HepG2 (cell line): Measurements from ENCODE around the gene NPAS2. TPM values are rescaled to one million over a fixed set of nuclear protein-coding genes. Genes with fewer than 3 reads are reported as not detected.

Experiments used
- ATAC-seq: fragments of 200-7000 bp; cut with Tn5 transposase; 3 replicates; pipeline ENCODE4 v1.9.1; 2020; ENCODE audit warnings: mild to moderate bottlenecking, moderate library complexity
- BruUV-seq: library from RNA; stranded (reverse); fragments of 400-500 nt; replicated peaks from 2 replicates; lab custom pipeline; 2021; lab: Mats Ljungman, UMichigan
- CTCF ChIA-PET: fragments of 300-600 bp; formaldehyde crosslinking; extraction: SDS; loops from one replicate; lab custom pipeline; 2021; ENCODE audit warnings: low total read pairs, inconsistent platforms, low intra/inter-chr PET ratio; lab: Yijun Ruan, JAX
- POLR2A ChIA-PET: fragments of 350-600 bp; sonication (Branson Sonifier 250); formaldehyde crosslinking; loops from one replicate; lab custom pipeline; 2020; ENCODE audit warnings: antibody characterized with exemption, inconsistent platforms; lab: Yijun Ruan, JAX
- DNase-seq: peaks from one replicate; pipeline ENCODE4 v3.0.0-alpha.2; 2015; ENCODE audit warnings: low spot score
- FAIRE-seq: peaks from 3 replicates; lab custom pipeline; 2011; peaks lifted over from hg19 to GRCh38; lab: Jason Lieb, UNC
- H2AFZ ChIP-seq: one replicate; pipeline ENCODE4 v1.6.1; 2011; ENCODE audit warnings: low read length, inconsistent platforms
- H3K27ac ChIP-seq: fragments of 300-600 bp; 3 replicates; pipeline ENCODE4 v1.8.0; 2011; ENCODE audit warnings: mixed run types, mild to moderate bottlenecking, mixed read lengths, low read length, inconsistent platforms; ENCODE audit not compliant: insufficient read depth; ENCODE audit errors: extremely low read length
- H3K27me3 ChIP-seq, 2 experiments: fragments of 200-600 bp in 1 of 2; 2 replicates in 1 of 2; 3 replicates in 1 of 2; pipeline versions ENCODE4 v1.6.0 to v1.8.0; 2011; ENCODE audit warnings: low read length in 2 of 2, mild to moderate bottlenecking in 2 of 2, moderate library complexity in 2 of 2, inconsistent platforms in 1 of 2; ENCODE audit not compliant: insufficient read depth in 2 of 2, control insufficient read depth in 1 of 2
- H3K36me3 ChIP-seq, 2 experiments: fragments of 200-600 bp in 1 of 2; replicated peaks in 1 of 2; 2 replicates in 1 of 2; 3 replicates in 1 of 2; pipeline versions ENCODE4 v1.5.1 to v1.8.0; 2011; ENCODE audit warnings: low read length in 2 of 2, inconsistent platforms in 1 of 2; ENCODE audit not compliant: insufficient read depth in 2 of 2, control insufficient read depth in 1 of 2
- H3K4me1 ChIP-seq: 2 replicates; pipeline ENCODE4 v1.5.1; 2012; ENCODE audit warnings: low read length, inconsistent platforms; ENCODE audit not compliant: insufficient read depth
- H3K4me2 ChIP-seq: 2 replicates; pipeline ENCODE4 v1.6.0; 2011; ENCODE audit warnings: low read depth, low read length, inconsistent platforms
- H3K4me3 ChIP-seq, 3 experiments: fragments of 200-600 bp in 1 of 3; sonication (generic), shearing (Covaris generic) in 1 of 3; replicated peaks in 1 of 3; 2 replicates each; pipeline ENCODE4 v1.5.1; 2011 to 2016; ENCODE audit warnings: low read length in 3 of 3, inconsistent platforms in 2 of 3, low read depth in 2 of 3, mild to moderate bottlenecking in 2 of 3, control low read depth in 1 of 3, mixed read lengths in 1 of 3; ENCODE audit not compliant: insufficient read depth in 1 of 3
- H3K79me2 ChIP-seq: one replicate; pipeline ENCODE4 v1.6.1; 2011; ENCODE audit warnings: low read length, inconsistent platforms; ENCODE audit not compliant: insufficient read depth
- H3K9ac ChIP-seq: 2 replicates; pipeline ENCODE4 v1.6.0; 2011; ENCODE audit warnings: mild to moderate bottlenecking, low read depth, low read length, inconsistent platforms; ENCODE audit not compliant: insufficient read depth
- H3K9me3 ChIP-seq: 2 replicates; pipeline ENCODE4 v1.5.1; 2012; ENCODE audit warnings: mild to moderate bottlenecking, low read length
- H4K20me1 ChIP-seq: 2 replicates; pipeline ENCODE4 v1.6.0; 2011; ENCODE audit warnings: inconsistent platforms, mild to moderate bottlenecking, low read length, moderate library complexity; ENCODE audit not compliant: insufficient read depth
- ETV6 ChIP-seq: sonication (generic); formaldehyde crosslinking; conservative IDR thresholded peaks from 2 replicates; pipeline ENCODE4 v1.4.0; 2020; ENCODE audit warnings: missing genetic modification reagents
- GABPB1 ChIP-seq: IDR thresholded peaks from 2 replicates; pipeline ENCODE4 v1.6.1; 2016; ENCODE audit warnings: mild to moderate bottlenecking, missing genetic modification reagents, moderate library complexity, missing compliant biosample characterization
- MAFK ChIP-seq, 2 experiments: IDR thresholded peaks in 1 of 2; conservative IDR thresholded peaks in 1 of 2; 2 replicates each; pipeline ENCODE4 v1.6.1; 2011; ENCODE audit warnings: improper control_type of control experiment in 2 of 2, low read length in 2 of 2
- SP5 ChIP-seq: IDR thresholded peaks from 2 replicates; pipeline ENCODE4 v1.6.1; 2016; ENCODE audit warnings: low read depth, borderline replicate concordance
- TFDP2 ChIP-seq: sonication (generic); formaldehyde crosslinking; IDR thresholded peaks from 2 replicates; pipeline ENCODE4 v1.4.0; 2020; ENCODE audit warnings: missing genetic modification reagents
- YEATS4 ChIP-seq: sonication (generic); formaldehyde crosslinking; IDR thresholded peaks from 2 replicates; pipeline ENCODE4 v1.4.0; 2020; ENCODE audit warnings: missing genetic modification reagents, borderline replicate concordance
- ZBED4 ChIP-seq: sonication (generic); formaldehyde crosslinking; IDR thresholded peaks from 2 replicates; pipeline ENCODE4 v1.4.0; 2020; ENCODE audit warnings: missing genetic modification reagents, borderline replicate concordance
- ZNF143 ChIP-seq: sonication (generic); formaldehyde crosslinking; IDR thresholded peaks from 2 replicates; pipeline ENCODE4 v1.4.0; 2020; ENCODE audit warnings: missing genetic modification reagents
- ZNF263 ChIP-seq: sonication (generic); formaldehyde crosslinking; IDR thresholded peaks from 2 replicates; pipeline ENCODE4 v1.4.0; 2020; ENCODE audit warnings: missing genetic modification reagents
- ZNF34 ChIP-seq: sonication (generic); formaldehyde crosslinking; IDR thresholded peaks from 2 replicates; pipeline ENCODE4 v1.4.0; 2020; ENCODE audit warnings: mild to moderate bottlenecking, missing genetic modification reagents, borderline replicate concordance
- ZNF44 ChIP-seq: sonication (generic); formaldehyde crosslinking; IDR thresholded peaks from 2 replicates; pipeline ENCODE4 v1.5.1; 2020; ENCODE audit warnings: mild to moderate bottlenecking, missing genetic modification reagents
- ZNF546 ChIP-seq: sonication (generic); formaldehyde crosslinking; conservative IDR thresholded peaks from 2 replicates; pipeline ENCODE4 v1.8.1; 2023; ENCODE audit warnings: mild to moderate bottlenecking, missing genetic modification reagents
- ZNF563 ChIP-seq: sonication (generic); formaldehyde crosslinking; IDR thresholded peaks from 2 replicates; pipeline ENCODE4 v1.8.0; 2022; ENCODE audit warnings: mild to moderate bottlenecking, moderate library complexity, missing genetic modification reagents
- ZNF614 ChIP-seq: IDR thresholded peaks from 2 replicates; pipeline ENCODE4 v1.6.1; 2018; ENCODE audit warnings: missing biosample characterization, missing genetic modification reagents, inconsistent platforms, borderline replicate concordance
- ZNF639 ChIP-seq: conservative IDR thresholded peaks from 2 replicates; pipeline ENCODE4 v1.6.1; 2018; ENCODE audit warnings: missing genetic modification reagents
- ZNF660 ChIP-seq: sonication (generic); formaldehyde crosslinking; IDR thresholded peaks from 2 replicates; pipeline ENCODE4 v1.5.1; 2020; ENCODE audit warnings: mild to moderate bottlenecking, low read depth, missing genetic modification reagents, borderline replicate concordance
- ZNF768 ChIP-seq: sonication (generic); formaldehyde crosslinking; IDR thresholded peaks from 2 replicates; pipeline ENCODE4 v1.4.0; 2020; ENCODE audit warnings: missing genetic modification reagents
- WGBS: methylation state at CpG from one replicate; pipeline ENCODE4 v1.1.6; 2017; ENCODE audit warnings: low lambda C conversion rate; 5-methylcytosine and 5-hydroxymethylcytosine counted together
- in situ Hi-C: cut with HindIII; loops from 2 replicates; pipeline ENCODE4 v1.10.0; 2017; ENCODE audit warnings: low pct_unique_long_range_greater_than_20kb; ENCODE audit not compliant: extremely low pct_ligation_motif_present
- intact Hi-C: fragments of 100-400 bp; cut with micrococcal nuclease; formaldehyde crosslinking; loops from one replicate; pipeline ENCODE4 v1.10.0; 2022; ENCODE audit not compliant: unreplicated experiment
- polyA plus RNA-seq, 8 experiments: library from polyadenylated mRNA; depleted of rRNA in 3 of 8; stranded (reverse) in 7 of 8; unstranded in 1 of 8; fragments of >200 nt; fragmentation: Illumina TruSeq in 4 of 8; extraction: Trizol in 4 of 8; gene quantifications; 2 replicates each; pipeline versions ENCODE4 v1.2.1 to v1.2.3, GENCODE V29; 2011 to 2016; ENCODE audit warnings: low read depth in 4 of 8, missing spikeins in 1 of 8, mixed read lengths in 1 of 8; ENCODE audit not compliant: insufficient read depth in 1 of 8
- total RNA-seq, 5 experiments: library from RNA; depleted of rRNA; stranded (reverse); fragments of >200 nt; fragmentation: Illumina TruSeq; extraction: Trizol; gene quantifications; 2 replicates each; pipeline ENCODE4 v1.2.3, GENCODE V29; 2016; ENCODE audit warnings: low read depth in 1 of 5

The NPAS2 gene
- total and polyA plus RNA-seq, 2 of the 13 experiments (the other 11 are each of a cell fraction or from before 2014, with no cell fraction given) = 14.8 to 37.5 TPM

GRCh38 chr2:100814043-100814442 is 5.9 kb upstream of the NPAS2 start:
- H2AFZ ChIP-seq = no peak overlapping the region
- in situ Hi-C loops = no loop called here
- TF ChIP-seq ZNF639 (CRISPR knock-in tag) (no peak), ZNF143 (CRISPR knock-in tag) (no peak), ZNF44 (CRISPR knock-in tag) (0 out of 2 replicates have a peak, but pooled peaks have one; percentile 29), ZNF263 (CRISPR knock-in tag) (peak; percentile 25; the same call in 1 of the 2 replicates), ZNF563 (CRISPR knock-in tag) (no peak), YEATS4 (CRISPR knock-in tag) (no peak), ZNF768 (no peak), ZNF660 (CRISPR knock-in tag) (no peak), MAFK (conservative IDR thresholded peaks at IDR 0.05 in 1 of 2, IDR thresholded peaks at IDR 0.05 in 1 of 2; ENCODE audit: low read length in 2 of 2) (no peak), SP5 (no peak), TFDP2 (CRISPR knock-in tag) (no peak), ZBED4 (CRISPR knock-in tag) (no peak), ZNF34 (CRISPR knock-in tag) (no peak), ETV6 (CRISPR knock-in tag) (no peak), ZNF546 (CRISPR knock-in tag) (no peak), GABPB1 (CRISPR knock-in tag) (no peak), ZNF614 (CRISPR knock-in tag) (0 out of 2 replicates have a peak, but pooled peaks have one; percentile 5)
- DNase-seq = no peak
- no peaks in the 10 kb centered on the region for H4K20me1 ChIP-seq
- POLR2A ChIA-PET = interaction anchor here (0.8 to 1.2 kb wide), 4 partner anchors 20 to 56 kb away, joined by 3 to 5 read pairs (median 4); no protein-coding TSS in a partner anchor
- H3K9ac ChIP-seq = no peak overlapping the region
- WGBS = 67% methylated on average over 3 of the region's 3 CpGs
- ATAC-seq = no peak
- H3K9me3 ChIP-seq = no peaks in the 10 kb centered on the region
- H3K4me1 ChIP-seq = peaks cover 60% of the 10 kb centered on the region
- BruUV-seq = no TSS peak
- no peak overlapping the region for H3K27ac ChIP-seq
- CTCF ChIA-PET = no interaction called here
- intact Hi-C loops = loop anchor here (1.0 to 2.0 kb wide), 2 partner anchors 34 to 69 kb away; no protein-coding TSS in a partner anchor
- H3K79me2 ChIP-seq = no peaks in the 10 kb centered on the region
- no peaks in the 10 kb centered on the region for H3K36me3 ChIP-seq
- no peaks in the 10 kb centered on the region for H3K27me3 ChIP-seq
- FAIRE-seq = no peak
- 0 out of 6 replicates have a peak overlapping the region, but pooled peaks of 1 of the 3 experiments have one; percentile 1 for H3K4me3 ChIP-seq
- H3K4me2 ChIP-seq = peak overlapping the region; percentile 43
